ENCODE results near the gene KRT8.

- no peak for TF ChIP-seq RARB (CRISPR knock-in tag; IDR thresholded peaks at IDR 0.05)
- no peak for TF ChIP-seq ARNTL (CRISPR knock-in tag; IDR thresholded peaks at IDR 0.05; ENCODE audit: borderline replicate concordance, low read depth)
- no peak for TF ChIP-seq ZFP3 (CRISPR knock-in tag; IDR thresholded peaks at IDR 0.05)
- TF ChIP-seq, protein P1, sequence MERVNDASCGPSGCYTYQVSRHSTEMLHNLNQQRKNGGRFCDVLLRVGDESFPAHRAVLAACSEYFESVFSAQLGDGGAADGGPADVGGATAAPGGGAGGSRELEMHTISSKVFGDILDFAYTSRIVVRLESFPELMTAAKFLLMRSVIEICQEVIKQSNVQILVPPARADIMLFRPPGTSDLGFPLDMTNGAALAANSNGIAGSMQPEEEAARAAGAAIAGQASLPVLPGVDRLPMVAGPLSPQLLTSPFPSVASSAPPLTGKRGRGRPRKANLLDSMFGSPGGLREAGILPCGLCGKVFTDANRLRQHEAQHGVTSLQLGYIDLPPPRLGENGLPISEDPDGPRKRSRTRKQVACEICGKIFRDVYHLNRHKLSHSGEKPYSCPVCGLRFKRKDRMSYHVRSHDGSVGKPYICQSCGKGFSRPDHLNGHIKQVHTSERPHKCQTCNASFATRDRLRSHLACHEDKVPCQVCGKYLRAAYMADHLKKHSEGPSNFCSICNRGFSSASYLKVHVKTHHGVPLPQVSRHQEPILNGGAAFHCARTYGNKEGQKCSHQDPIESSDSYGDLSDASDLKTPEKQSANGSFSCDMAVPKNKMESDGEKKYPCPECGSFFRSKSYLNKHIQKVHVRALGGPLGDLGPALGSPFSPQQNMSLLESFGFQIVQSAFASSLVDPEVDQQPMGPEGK (CRISPR knock-in tag; IDR thresholded peaks at IDR 0.05; ENCODE audit: borderline replicate concordance), result no peak
- no peak for TF ChIP-seq TOX (CRISPR knock-in tag; IDR thresholded peaks at IDR 0.05; ENCODE audit: borderline replicate concordance)
- TF ChIP-seq TCF4 (CRISPR knock-in tag; IDR thresholded peaks at IDR 0.05; ENCODE audit: borderline replicate concordance), result no peak
- TF ChIP-seq, protein P2, sequence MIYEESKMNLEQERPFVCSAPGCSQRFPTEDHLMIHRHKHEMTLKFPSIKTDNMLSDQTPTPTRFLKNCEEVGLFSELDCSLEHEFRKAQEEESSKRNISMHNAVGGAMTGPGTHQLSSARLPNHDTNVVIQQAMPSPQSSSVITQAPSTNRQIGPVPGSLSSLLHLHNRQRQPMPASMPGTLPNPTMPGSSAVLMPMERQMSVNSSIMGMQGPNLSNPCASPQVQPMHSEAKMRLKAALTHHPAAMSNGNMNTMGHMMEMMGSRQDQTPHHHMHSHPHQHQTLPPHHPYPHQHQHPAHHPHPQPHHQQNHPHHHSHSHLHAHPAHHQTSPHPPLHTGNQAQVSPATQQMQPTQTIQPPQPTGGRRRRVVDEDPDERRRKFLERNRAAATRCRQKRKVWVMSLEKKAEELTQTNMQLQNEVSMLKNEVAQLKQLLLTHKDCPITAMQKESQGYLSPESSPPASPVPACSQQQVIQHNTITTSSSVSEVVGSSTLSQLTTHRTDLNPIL (CRISPR knock-in tag; IDR thresholded peaks at IDR 0.05; ENCODE audit: low read depth), result no peak
- TF ChIP-seq, protein P3, sequence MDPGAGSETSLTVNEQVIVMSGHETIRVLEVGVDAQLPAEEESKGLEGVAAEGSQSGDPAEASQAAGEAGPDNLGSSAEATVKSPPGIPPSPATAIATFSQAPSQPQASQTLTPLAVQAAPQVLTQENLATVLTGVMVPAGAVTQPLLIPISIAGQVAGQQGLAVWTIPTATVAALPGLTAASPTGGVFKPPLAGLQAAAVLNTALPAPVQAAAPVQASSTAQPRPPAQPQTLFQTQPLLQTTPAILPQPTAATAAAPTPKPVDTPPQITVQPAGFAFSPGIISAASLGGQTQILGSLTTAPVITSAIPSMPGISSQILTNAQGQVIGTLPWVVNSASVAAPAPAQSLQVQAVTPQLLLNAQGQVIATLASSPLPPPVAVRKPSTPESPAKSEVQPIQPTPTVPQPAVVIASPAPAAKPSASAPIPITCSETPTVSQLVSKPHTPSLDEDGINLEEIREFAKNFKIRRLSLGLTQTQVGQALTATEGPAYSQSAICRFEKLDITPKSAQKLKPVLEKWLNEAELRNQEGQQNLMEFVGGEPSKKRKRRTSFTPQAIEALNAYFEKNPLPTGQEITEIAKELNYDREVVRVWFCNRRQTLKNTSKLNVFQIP (CRISPR knock-in tag; IDR thresholded peaks at IDR 0.05; ENCODE audit: borderline replicate concordance, low read depth), result no peak
- TF ChIP-seq ZC3H10 (CRISPR knock-in tag; IDR thresholded peaks at IDR 0.05), result no peak
These were observed 37.2 kb downstream of the KRT8 start for GRCh38 chr12:52867642-52868041.
